GM20000 (cell line): ENCODE results near the gene ZCCHC14.

Experiments
- DNase-seq: peaks from one replicate; pipeline ENCODE4 v3.0.0; 2012; ENCODE audit warnings: low spot score
- TF ChIP-seq, protein P1 (sequence below): IDR thresholded peaks from 2 replicates; pipeline ENCODE4 v1.5.1; 2012; ENCODE audit warnings: mild to moderate bottlenecking, control low read depth; ENCODE audit errors: extremely low read depth, missing control alignments

The ZCCHC14 gene

DNA sequence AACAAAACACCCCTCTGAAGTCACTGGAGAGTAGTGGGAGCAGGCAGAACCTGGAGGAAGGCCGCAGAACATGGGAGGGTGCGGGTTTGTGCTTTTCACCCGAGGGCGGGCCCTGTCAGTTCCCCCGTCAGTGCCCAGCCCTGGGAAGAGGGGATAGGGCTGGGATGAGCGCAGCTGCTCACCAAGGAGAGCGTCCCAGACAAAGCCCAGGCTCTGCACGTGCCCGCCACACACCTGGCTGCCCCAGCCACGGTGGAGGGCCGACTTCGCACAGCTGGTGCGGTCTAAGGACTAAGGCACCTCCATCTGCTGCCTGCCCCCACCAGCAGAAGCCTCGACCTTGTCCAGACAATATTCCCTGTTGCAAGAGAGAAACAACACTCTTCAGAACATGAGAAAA lies 39.5 kb downstream of the ZCCHC14 start:
- TF ChIP-seq, protein P1, sequence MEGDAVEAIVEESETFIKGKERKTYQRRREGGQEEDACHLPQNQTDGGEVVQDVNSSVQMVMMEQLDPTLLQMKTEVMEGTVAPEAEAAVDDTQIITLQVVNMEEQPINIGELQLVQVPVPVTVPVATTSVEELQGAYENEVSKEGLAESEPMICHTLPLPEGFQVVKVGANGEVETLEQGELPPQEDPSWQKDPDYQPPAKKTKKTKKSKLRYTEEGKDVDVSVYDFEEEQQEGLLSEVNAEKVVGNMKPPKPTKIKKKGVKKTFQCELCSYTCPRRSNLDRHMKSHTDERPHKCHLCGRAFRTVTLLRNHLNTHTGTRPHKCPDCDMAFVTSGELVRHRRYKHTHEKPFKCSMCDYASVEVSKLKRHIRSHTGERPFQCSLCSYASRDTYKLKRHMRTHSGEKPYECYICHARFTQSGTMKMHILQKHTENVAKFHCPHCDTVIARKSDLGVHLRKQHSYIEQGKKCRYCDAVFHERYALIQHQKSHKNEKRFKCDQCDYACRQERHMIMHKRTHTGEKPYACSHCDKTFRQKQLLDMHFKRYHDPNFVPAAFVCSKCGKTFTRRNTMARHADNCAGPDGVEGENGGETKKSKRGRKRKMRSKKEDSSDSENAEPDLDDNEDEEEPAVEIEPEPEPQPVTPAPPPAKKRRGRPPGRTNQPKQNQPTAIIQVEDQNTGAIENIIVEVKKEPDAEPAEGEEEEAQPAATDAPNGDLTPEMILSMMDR = no peak
- DNase-seq = no peak

DNA sequence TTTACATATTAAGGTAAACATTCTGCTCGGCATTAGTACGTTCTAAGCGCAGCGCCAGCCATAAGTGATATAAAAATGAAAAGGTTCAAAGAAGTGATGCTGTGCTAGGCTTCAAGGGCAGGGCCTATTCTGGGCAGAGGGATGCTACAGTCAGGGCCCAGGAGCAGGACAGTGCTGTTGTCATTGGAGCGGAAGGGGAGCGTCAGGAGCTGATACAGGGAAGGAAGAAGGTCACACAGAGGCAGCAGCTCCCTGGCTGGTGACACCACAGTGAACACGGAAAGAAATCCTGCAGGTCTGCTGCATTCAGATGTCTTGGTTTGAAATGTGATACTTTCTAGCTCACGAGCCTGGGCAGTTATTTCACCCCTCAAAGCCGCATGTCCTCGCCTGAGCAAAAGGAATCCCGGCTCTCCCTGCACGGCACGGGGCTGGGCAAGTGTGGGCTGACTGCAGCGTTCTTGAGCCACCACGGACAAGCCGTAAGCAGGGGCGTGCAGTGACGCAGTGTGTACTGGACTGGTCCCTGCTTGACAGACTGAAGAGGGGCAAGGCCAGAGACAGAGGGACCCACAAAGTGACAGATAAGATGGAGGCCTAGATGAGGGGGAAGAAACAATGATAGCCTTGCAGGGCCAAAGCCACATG lies 41.1 kb downstream of the ZCCHC14 start:
- DNase-seq = no peak
- TF ChIP-seq, protein P1 = no peak

DNA sequence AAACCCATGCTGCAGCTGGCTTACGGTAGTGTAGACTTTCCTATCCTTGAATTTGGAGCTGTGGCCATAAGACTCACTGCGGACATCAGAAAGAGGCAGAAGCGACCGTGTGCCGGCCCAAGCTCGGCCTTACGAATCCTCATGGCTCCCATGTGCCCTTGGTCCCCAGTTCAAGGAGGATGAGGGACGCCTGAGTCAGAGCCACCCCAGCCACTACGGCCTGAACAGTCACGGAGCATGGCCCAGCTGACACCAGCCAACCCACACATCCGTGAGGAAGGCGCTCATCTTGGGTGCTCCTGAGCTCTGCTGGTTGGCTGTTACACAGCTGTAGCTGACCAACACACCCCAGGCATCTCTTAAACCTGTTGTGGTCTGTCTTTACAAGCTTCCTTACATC lies 44.0 kb downstream of the ZCCHC14 start:
- TF ChIP-seq, protein P1 = no peak
- DNase-seq = no peak

DNA sequence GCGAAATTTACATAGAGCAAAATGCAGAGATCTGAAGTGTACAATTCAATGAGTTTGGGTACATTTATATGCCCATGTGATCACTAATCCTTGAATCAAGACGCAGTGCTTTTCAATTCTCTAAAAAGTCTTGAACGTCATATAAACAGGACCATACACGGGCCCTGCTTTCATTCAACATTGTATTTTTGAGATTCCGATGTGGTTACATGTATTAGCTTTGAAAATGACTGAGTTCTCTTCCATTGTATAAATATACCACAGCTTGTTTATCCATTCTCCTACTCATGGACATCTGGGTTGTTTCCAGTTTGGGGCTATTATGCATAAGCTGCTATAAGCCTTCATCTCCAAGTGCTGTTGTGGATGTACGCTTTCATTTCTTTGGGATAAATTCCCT lies 45.5 kb downstream of the ZCCHC14 start:
- TF ChIP-seq, protein P1 = no peak
- no peak for DNase-seq

DNA sequence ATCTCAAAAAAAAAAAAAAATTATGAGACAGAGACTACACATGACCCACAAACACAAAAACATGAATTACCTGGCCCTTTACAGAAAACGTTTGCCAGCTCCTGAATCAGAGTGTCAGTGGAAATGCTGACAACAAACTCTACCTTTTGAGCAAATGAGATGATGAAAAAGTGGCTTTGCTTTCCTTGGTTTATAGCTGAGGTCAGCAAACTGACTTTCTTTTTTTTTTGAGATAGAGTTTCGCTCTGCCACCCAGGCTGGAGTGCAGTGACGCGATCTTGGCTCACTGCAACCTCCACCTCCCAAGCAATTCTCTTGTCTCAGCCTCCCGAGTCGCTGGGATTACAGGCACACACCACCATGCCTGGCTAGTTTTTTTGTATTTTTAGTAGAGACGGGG lies 46.3 kb downstream of the ZCCHC14 start:
- TF ChIP-seq, protein P1 = no peak
- DNase-seq = no peak

DNA sequence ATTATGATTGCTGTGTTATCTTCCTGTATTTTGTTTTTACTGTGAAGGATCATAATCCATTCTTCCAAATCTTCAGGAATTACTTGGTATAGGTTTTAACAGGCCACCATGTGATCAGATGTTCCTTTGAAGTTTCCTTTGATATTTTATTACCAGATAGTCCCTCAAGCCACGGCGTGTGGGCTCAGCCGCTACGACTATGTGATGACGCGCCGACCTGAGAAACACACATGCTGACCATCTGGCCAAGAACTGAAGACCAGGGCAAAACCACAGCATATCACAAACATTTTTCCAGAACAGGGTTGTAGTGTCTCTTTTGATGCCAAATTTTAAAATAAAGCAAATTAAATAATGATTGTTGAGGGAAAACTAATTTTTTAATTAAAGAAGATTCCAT lies 47.3 kb downstream of the ZCCHC14 start:
- TF ChIP-seq, protein P1 = no peak

DNA sequence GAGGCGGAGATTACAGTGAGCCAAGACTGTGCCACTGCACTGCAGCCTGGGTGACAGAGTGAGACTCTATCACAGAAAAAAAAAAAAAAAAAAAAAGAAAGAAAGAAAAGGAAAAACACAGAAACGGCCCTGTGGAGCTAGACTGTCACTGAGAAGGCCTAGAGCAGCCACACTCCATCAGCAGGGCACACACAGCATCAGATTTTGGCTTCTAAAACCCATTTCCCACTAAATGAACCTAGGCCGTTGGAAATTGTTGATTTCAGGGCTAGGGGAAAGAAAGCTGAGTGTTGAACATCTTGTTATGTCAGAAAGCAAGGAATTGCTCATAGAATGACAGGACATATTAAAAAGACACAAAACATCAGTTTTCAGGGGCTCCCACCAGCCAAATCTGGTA lies 48.9 kb downstream of the ZCCHC14 start:
- no peak for DNase-seq
- TF ChIP-seq, protein P1 = no peak

More for the DNA sequence above, 47.3 kb downstream of the ZCCHC14 start:
- no peak for DNase-seq
